HTR-8/SVneo (cell line): ENCODE results near the gene GALNT9.
"Not testable (repeated sequence)": the region's sequence is repeated elsewhere in the genome, so short reads cannot be mapped to it uniquely, and the experiment has no call there.

Source experiments
- DNase-seq: peaks from one replicate; pipeline ENCODE4 v3.0.0; 2011; ENCODE audit warnings: low spot score, mixed read lengths; ENCODE audit not compliant: insufficient read length
- FAIRE-seq: peaks from 2 replicates; lab custom pipeline; 2011; peaks lifted over from hg19 to GRCh38; lab: Jason Lieb, UNC

The GALNT9 gene

DNA sequence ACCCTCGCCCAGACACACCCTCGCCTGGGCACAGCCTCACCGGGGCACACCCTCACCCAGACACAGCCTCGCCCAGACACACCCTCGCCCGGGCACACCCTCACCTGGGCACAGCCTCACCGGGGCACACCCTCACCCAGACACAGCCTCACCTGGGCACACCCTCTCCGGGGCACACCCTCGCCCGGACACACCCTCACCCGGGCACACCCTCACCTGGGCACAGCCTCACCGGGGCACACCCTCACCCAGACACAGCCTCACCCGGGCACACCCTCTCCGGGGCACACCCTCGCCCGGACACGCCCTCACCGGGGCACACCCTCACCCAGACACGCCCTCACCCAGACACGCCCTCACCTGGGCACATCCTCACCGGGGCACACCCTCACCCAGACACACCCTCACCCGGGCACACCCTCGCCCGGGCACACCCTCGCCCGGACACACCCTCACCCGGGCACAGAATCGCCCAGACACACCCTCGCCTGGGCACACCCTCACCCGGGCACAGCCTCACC, 25.5 kb downstream of the GALNT9 start:
- not testable (repeated sequence) for FAIRE-seq, DNase-seq

- FAIRE-seq: no peak
Observed at GRCh38 chr12:132302466-132303358, 26.7 kb downstream of the GALNT9 start.

GRCh38 chr12:132300789-132301722, 28.3 kb downstream of the GALNT9 start:
- FAIRE-seq (no peak), DNase-seq (no peak)

More at GRCh38 chr12:132302466-132303358, 26.7 kb downstream of the GALNT9 start:
- DNase-seq: no peak

GRCh38 chr12:132296063-132296462, 33.3 kb downstream of the GALNT9 start:
- no peak for FAIRE-seq
- no peak for DNase-seq

DNA sequence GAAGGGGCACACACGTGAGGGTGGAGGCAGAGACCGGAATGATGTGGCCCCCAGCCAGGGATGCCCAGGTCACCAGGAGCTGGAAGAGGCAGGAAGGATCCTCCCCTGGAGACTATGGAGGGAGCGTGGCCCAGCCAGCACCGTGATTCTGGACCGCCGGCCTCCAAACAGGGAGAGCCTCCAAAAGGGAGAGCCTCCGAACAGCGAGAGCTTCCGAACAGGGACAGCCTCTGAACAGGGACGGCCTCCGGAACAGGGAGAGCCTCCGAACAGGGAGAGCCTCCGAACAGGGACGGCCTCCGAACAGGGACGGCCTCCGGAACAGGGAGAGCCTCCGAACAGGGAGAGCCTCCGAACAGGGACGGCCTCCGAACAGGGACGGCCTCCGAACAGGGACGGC, 33.8 kb downstream of the GALNT9 start:
- DNase-seq, FAIRE-seq: not testable (repeated sequence)

GRCh38 chr12:132295101-132295526, 34.3 kb downstream of the GALNT9 start:
- DNase-seq: no peak
- no peak for FAIRE-seq

DNA sequence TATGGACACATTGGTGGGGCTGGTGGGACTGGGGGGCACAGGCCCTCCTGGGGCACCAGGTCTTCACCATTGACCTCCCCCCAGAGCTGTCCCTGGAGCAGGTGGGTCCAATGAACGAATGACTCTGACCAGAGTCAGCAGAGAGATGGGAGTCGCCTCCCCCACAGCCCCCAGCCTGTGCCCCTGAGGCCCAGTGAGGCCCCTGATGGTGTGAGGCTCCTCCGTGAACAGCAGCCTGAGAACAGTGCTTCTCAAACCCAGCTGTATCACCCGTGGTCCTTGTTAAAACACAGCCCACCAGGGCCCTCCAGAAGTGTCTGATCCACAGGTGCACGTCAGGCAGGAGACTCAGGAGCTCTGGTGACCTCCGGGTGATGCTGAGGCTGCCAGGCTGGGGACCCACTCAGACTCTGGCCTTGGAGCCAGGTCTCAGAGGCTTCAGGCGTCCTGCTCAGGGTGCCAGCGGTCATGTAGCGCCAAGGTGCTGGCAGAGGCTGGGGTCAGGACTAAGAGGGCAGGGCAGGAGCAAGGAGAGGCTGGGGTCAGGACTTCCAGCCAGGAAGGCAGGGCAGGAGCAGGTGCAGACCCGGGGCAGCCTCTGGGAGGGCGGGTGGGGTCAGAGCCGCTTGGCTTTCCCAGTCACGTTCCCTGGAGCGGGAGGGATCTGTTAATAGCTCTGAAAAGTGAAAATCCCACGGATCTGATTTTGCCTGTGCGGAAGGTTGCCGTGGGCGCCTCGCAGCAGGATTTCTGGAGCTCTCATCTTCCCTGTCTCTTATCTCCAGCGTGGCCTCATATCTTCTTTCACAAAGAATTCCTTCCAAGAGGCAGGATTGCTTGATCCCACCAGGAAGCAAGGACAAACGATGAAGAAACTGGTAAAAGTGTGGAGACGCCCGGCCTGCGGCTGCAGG, 35.0 kb downstream of the GALNT9 start:
- FAIRE-seq: no peak

GRCh38 chr12:132292328-132293319, 36.8 kb downstream of the GALNT9 start:
- DNase-seq: no peak
- no peak for FAIRE-seq

More for the DNA sequence above, 35.0 kb downstream of the GALNT9 start:
- no peak for DNase-seq

- DNase-seq (no peak), FAIRE-seq (no peak)
Observed at GRCh38 chr12:132291402-132292175, 37.8 kb downstream of the GALNT9 start.

- DNase-seq: no peak
- FAIRE-seq: peak; percentile 13
Observed at GRCh38 chr12:132290203-132290540, 39.2 kb downstream of the GALNT9 start.

- FAIRE-seq (no peak), DNase-seq (no peak)
Observed at GRCh38 chr12:132289356-132290202, 39.8 kb downstream of the GALNT9 start.

DNA sequence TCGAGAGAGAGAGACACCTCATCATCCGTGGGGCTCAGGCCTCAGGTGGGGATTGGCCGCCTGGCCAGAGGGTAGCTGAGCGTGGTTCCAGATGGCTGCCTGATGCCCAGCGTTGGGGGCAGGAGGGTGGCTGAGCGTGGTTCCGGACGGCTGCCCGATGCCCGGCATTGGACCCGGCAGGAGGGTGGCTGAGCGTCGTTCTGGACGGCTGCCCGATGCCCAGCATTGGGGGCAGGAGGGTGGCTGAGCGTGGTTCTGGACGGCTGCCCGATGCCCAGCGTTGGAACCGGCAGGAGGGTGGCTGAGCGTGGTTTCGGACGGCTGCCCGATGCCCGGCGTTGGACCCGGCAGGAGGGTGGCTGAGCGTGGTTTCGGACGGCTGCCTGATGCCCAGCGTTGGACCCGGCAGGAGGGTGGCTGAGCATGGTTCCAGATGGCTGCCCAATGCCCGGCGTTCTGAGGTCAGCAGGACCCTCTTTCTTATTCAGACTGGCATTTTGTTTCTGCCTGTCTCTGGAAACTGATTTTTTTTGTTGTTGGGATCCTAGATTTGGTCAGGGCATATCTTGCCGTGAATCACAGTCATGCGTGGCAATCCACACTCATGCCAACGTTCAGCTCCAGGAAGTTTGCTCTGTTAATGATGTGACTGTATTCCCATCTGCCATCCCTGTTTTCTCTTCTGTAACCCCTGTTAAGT, 40.7 kb downstream of the GALNT9 start:
- no peak for FAIRE-seq
- no peak for DNase-seq

GRCh38 chr12:132287391-132288238, 41.8 kb downstream of the GALNT9 start:
- FAIRE-seq (peak; percentile 20), DNase-seq (no peak)

- FAIRE-seq: no peak
- DNase-seq: peak; percentile 51
Observed at GRCh38 chr12:132286912-132287311, 42.5 kb downstream of the GALNT9 start.

GRCh38 chr12:132285991-132286681, 43.3 kb downstream of the GALNT9 start:
- FAIRE-seq: no peak
- peak; percentile 48 for DNase-seq
